Activated CD8-positive, alpha-beta T cell treated with anti-CD3 and anti-CD28 coated beads, Interleukin-2, amount 10 ng/mL, durations not matched to agents 7 days and 5 days (primary cell): Measurements from ENCODE around the gene HSD3B1. TPM values are rescaled to one million over a fixed set of nuclear protein-coding genes. Genes with fewer than 3 reads are reported as not detected.
"Not testable (repeated sequence)": the region's sequence is repeated elsewhere in the genome, so short reads cannot be mapped to it uniquely, and the experiment has no call there.

Source experiments
- ATAC-seq: fragments of 150-1000 bp; cut with Tn5 transposase; one replicate; pipeline ENCODE4 v1.10.0; 2021; ENCODE audit warnings: moderate library complexity
- CTCF ChIA-PET: fragments of 350-600 bp; sonication (Branson Sonifier 250); formaldehyde crosslinking; loops from one replicate; lab custom pipeline; 2021; ENCODE audit warnings: antibody characterized with exemption; lab: Charles Lee
- POLR2A ChIA-PET: fragments of 350-600 bp; sonication (Branson Sonifier 250); formaldehyde crosslinking; loops from one replicate; lab custom pipeline; 2021; ENCODE audit warnings: antibody characterized with exemption; lab: Charles Lee
- DNase-seq: peaks from one replicate; pipeline ENCODE4 v3.0.0-alpha.2; 2020
- H3K27ac Mint-ChIP-seq: one replicate; pipeline ENCODE4 v1.8.0; 2021; ENCODE audit warnings: mild to moderate bottlenecking, mixed read lengths
- H3K27me3 Mint-ChIP-seq: one replicate; pipeline ENCODE4 v1.8.0; 2021; ENCODE audit warnings: low read depth, mixed read lengths
- H3K36me3 Mint-ChIP-seq: one replicate; pipeline ENCODE4 v1.8.0; 2021; ENCODE audit warnings: low read depth, mixed read lengths
- H3K4me1 Mint-ChIP-seq: one replicate; pipeline ENCODE4 v1.8.0; 2021; ENCODE audit warnings: low read depth, mixed read lengths
- H3K4me3 Mint-ChIP-seq: one replicate; pipeline ENCODE4 v1.8.0; 2021; ENCODE audit warnings: mild to moderate bottlenecking, mixed read lengths
- H3K9me3 Mint-ChIP-seq: one replicate; pipeline ENCODE4 v1.8.0; 2022; ENCODE audit warnings: mixed read lengths; ENCODE audit not compliant: insufficient read depth
- total RNA-seq, 2 experiments: library from RNA; stranded (reverse); gene quantifications; one replicate each; pipeline ENCODE4 v1.2.3, GENCODE V29; 2021

HSD3B1 gene
- total RNA-seq, 2 experiments from 2014 or later: not detected

- ATAC-seq (no peak), DNase-seq (no peak)
- no peaks in the 10 kb centered on the region for H3K36me3 Mint-ChIP-seq
- ChIA-PET POLR2A (no interaction called here), CTCF (no interaction called here)
- H3K27me3 Mint-ChIP-seq: peaks cover 4% of the 10 kb centered on the region
- no peak overlapping the region for H3K27ac Mint-ChIP-seq
- H3K4me3 Mint-ChIP-seq: no peak overlapping the region
- H3K9me3 Mint-ChIP-seq: no peaks in the 10 kb centered on the region
- no peaks in the 10 kb centered on the region for H3K4me1 Mint-ChIP-seq
Observed at GRCh38 chr1:119510046-119510445, 3.0 kb downstream of the HSD3B1 start.

- Mint-ChIP-seq H3K36me3 (no peaks in the 10 kb centered on the region), H3K4me1 (no peaks in the 10 kb centered on the region), H3K4me3 (no peak overlapping the region), H3K9me3 (no peaks in the 10 kb centered on the region), H3K27me3 (peaks cover 4% of the 10 kb centered on the region), H3K27ac (no peak overlapping the region)
- DNase-seq (no peak), ATAC-seq (no peak)
- POLR2A ChIA-PET: no interaction called here
- CTCF ChIA-PET: no interaction called here
Observed at GRCh38 chr1:119515221-119515620, 8.2 kb downstream of the HSD3B1 start.

DNA sequence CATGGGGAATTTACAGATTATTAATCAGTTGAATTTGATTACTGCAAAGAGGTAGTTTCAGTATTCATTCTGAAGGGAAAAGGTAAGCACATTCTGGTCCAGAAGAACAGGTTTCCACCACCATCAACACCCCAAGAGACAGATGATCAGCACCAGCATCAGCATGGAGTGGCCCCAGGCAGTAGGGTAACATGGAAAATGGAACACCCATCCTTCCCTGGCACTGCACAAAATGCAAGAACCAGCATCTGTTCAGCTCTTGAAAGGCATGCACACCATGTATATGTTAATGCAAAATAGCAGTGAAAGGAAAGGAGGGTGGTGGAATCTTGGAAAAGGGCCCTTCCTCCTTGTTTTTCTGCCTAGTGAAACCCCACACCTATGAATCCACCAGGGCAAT, 9.2 kb downstream of the HSD3B1 start:
- CTCF ChIA-PET: no interaction called here

DNA sequence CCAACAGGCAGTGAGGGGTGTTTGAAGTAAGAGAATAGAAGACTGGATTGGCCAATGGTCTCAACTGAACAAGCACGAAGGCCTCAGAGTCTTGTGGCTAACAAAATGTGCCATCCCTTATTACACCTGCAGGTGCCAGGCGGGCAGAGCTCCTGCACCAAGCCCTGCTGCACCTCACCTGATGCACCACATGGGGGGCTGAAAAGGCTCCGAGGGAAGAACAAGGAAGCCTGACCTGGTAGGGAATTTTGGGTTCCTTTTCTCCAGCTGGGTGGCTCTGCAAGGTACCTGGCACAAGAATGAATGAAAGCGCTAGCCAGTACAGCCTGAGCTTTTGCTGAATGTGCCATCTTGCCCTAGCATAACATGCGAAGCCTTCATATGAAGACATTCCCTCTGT, 9.7 kb downstream of the HSD3B1 start:
- POLR2A ChIA-PET: no interaction called here
- H3K4me1 Mint-ChIP-seq: no peaks in the 10 kb centered on the region

More for the DNA sequence above, 9.2 kb downstream of the HSD3B1 start:
- Mint-ChIP-seq H3K4me1 (no peaks in the 10 kb centered on the region), H3K4me3 (no peak overlapping the region), H3K9me3 (no peaks in the 10 kb centered on the region), H3K27ac (no peak overlapping the region), H3K27me3 (peaks cover 3% of the 10 kb centered on the region), H3K36me3 (no peaks in the 10 kb centered on the region)
- no peak for DNase-seq
- POLR2A ChIA-PET: no interaction called here
- no peak for ATAC-seq

GRCh38 chr1:119517667-119518066, 10.7 kb downstream of the HSD3B1 start:
- CTCF ChIA-PET, H3K9me3 Mint-ChIP-seq, H3K4me1 Mint-ChIP-seq, H3K27ac Mint-ChIP-seq, H3K27me3 Mint-ChIP-seq, ATAC-seq, H3K36me3 Mint-ChIP-seq, H3K4me3 Mint-ChIP-seq, DNase-seq, POLR2A ChIA-PET: not testable (repeated sequence)

More for the DNA sequence above, 9.7 kb downstream of the HSD3B1 start:
- no peaks in the 10 kb centered on the region for H3K36me3 Mint-ChIP-seq
- ATAC-seq (no peak), DNase-seq (no peak)
- no peak overlapping the region for H3K27ac Mint-ChIP-seq
- no peak overlapping the region for H3K4me3 Mint-ChIP-seq
- H3K9me3 Mint-ChIP-seq: no peaks in the 10 kb centered on the region
- H3K27me3 Mint-ChIP-seq: peaks cover under 1% of the 10 kb centered on the region
- CTCF ChIA-PET: no interaction called here

DNA sequence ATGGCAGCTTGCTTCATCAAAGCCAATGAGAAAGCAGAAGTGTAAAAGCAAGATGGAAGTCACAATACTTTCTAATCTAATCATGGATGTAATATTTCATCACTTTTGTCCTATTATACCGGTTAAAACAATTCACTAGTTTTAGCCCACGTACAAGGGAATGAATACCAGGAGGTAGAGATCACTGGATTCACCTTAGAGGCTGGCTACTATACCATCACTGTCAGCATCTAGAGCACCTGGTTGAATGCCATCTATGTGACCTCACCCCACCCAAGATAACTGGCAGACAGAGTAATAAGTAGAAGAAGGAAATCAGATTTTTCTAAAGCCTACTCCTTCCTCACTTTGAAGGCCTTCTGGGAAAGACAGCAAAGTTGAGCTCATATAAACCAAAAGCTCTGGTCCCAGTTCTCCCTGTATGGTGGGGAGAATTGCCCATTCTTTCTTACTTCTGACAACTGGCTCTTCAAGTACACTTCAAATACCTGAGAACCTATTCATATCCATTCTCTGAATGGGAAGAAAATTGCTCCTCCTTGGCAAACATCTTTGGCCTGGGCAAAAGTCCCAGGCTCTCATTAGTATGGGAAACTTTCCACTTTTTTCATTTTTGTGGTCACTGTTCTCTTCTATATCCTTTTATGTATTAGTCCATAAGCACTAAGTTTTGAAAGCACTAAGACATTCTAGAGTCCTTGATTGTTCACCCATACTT, 24.8 kb downstream of the HSD3B1 start:
- CTCF ChIA-PET: no interaction called here
- no peaks in the 10 kb centered on the region for H3K9me3 Mint-ChIP-seq

DNA sequence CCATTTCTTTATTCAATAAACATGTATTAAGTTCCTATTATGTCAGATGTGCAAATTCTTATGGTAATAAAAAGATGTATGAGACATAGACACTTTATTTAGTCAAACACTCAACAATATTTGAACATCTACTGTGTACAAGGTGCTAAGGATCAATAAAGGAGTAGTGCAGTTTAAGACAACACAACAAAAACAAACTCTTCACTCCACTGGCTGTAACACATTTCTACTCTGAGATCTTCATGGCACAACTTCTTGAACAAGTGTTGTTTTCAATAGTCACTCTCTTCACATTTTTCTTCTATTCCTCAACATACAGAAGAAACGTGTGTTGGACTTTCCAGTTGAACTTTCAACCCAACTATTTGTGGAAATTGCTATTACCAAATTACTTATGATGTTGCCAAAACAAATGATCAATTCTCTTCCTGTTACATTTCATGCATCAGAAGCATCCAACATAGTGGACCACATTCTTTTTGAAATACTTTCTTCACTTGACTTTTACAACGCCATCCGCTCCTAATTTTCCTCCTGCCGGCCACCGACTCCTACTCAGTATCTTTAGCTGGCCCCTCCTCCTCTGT, 25.4 kb downstream of the HSD3B1 start:
- Mint-ChIP-seq H3K4me1 (no peaks in the 10 kb centered on the region), H3K36me3 (no peaks in the 10 kb centered on the region), H3K27me3 (peaks cover 8% of the 10 kb centered on the region), H3K9me3 (no peaks in the 10 kb centered on the region), H3K27ac (no peak overlapping the region), H3K4me3 (no peak overlapping the region)
- POLR2A ChIA-PET: no interaction called here
- no peak for ATAC-seq
- DNase-seq: no peak
- CTCF ChIA-PET: no interaction called here

More for the DNA sequence above, 24.8 kb downstream of the HSD3B1 start:
- peaks cover 8% of the 10 kb centered on the region for H3K27me3 Mint-ChIP-seq
- no peaks in the 10 kb centered on the region for H3K36me3 Mint-ChIP-seq
- DNase-seq (no peak), ATAC-seq (no peak)
- H3K4me1 Mint-ChIP-seq: no peaks in the 10 kb centered on the region
- POLR2A ChIA-PET: no interaction called here
- H3K4me3 Mint-ChIP-seq: no peak overlapping the region
- no peak overlapping the region for H3K27ac Mint-ChIP-seq

DNA sequence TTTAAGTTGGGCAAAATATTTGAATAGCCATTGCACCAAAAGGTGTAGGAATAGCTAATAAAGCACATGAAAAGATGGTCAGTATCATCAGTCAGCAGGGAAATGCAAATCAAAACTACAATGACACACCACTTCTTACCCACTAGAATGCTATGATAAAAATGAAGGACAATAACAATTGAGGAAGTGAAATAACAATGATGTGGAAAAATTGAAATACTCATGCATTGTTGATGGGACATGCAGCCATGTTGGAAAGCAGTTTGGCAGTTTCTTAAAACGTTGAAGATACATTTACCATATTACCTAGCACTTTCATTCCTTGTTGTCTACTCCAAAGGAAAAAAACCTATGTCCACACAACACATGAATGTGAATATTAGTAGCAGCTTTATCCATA, 28.4 kb downstream of the HSD3B1 start:
- Mint-ChIP-seq H3K9me3 (no peaks in the 10 kb centered on the region), H3K4me3 (no peak overlapping the region), H3K36me3 (no peaks in the 10 kb centered on the region), H3K4me1 (no peaks in the 10 kb centered on the region), H3K27me3 (peaks cover 8% of the 10 kb centered on the region), H3K27ac (no peak overlapping the region)
- no peak for DNase-seq
- ChIA-PET POLR2A (no interaction called here), CTCF (no interaction called here)
- ATAC-seq: no peak

- ATAC-seq: no peak
- Mint-ChIP-seq H3K9me3 (no peaks in the 10 kb centered on the region), H3K27ac (no peak overlapping the region), H3K4me3 (no peak overlapping the region), H3K4me1 (no peaks in the 10 kb centered on the region), H3K27me3 (peaks cover 10% of the 10 kb centered on the region), H3K36me3 (no peaks in the 10 kb centered on the region)
- POLR2A ChIA-PET: no interaction called here
- no peak for DNase-seq
- CTCF ChIA-PET: no interaction called here
Observed at GRCh38 chr1:119537966-119538365, 31.0 kb downstream of the HSD3B1 start.

DNA sequence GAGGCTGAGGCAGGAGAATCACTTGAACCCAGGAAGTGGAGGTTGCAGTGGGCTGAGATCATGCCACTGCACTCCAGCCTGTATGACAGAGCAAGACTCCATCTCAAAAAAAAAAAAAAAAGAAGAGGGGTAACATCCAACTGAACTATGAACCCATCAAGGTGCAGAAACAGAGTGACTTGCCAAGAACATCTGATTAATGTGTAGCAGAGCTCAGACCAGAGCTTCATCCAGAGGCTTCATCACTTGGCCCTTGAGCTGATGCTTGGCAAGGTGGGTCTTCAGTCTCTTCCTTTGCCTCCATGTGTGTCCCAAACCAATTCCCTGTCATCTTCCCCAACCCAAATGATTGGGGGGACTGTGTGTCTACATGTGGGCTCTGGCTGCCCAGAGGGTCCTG, 32.6 kb downstream of the HSD3B1 start:
- H3K36me3 Mint-ChIP-seq: no peaks in the 10 kb centered on the region
- no peak overlapping the region for H3K27ac Mint-ChIP-seq
- no peak for DNase-seq
- POLR2A ChIA-PET: no interaction called here
- H3K4me3 Mint-ChIP-seq: no peak overlapping the region
- H3K4me1 Mint-ChIP-seq: no peaks in the 10 kb centered on the region
- CTCF ChIA-PET: no interaction called here
- H3K9me3 Mint-ChIP-seq: no peaks in the 10 kb centered on the region
- no peak for ATAC-seq
- peaks cover 15% of the 10 kb centered on the region for H3K27me3 Mint-ChIP-seq

- DNase-seq: no peak
- H3K36me3 Mint-ChIP-seq: no peaks in the 10 kb centered on the region
- no peaks in the 10 kb centered on the region for H3K9me3 Mint-ChIP-seq
- no peak for ATAC-seq
- H3K27me3 Mint-ChIP-seq: peaks cover 12% of the 10 kb centered on the region
- CTCF ChIA-PET: no interaction called here
- H3K4me3 Mint-ChIP-seq: no peak overlapping the region
- H3K27ac Mint-ChIP-seq: no peak overlapping the region
- no peaks in the 10 kb centered on the region for H3K4me1 Mint-ChIP-seq
- POLR2A ChIA-PET: no interaction called here
Observed at GRCh38 chr1:119541389-119541788, 34.4 kb downstream of the HSD3B1 start.

DNA sequence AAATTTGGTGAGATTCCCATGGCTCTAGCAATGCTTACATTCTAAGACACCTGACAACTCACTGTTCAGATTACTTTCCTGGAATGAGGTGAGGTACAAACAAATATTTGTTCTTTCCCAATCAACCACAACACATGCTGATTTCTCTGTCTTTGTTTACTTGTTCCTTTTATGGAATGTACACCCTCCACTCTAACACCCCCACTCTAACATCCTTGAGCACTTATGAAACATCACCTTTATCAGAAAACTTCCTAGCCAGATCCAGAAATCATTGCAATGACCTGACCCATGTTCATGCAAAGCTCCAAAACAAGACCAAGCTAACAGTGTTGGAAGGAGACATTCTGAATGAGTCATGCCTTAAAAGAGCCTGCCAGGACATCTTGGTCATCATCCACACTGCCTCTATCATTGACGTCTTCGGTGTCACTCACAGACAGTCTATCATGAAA, 35.5 kb downstream of the HSD3B1 start:
- Mint-ChIP-seq H3K9me3 (no peaks in the 10 kb centered on the region), H3K4me1 (no peaks in the 10 kb centered on the region), H3K4me3 (no peak overlapping the region), H3K36me3 (no peaks in the 10 kb centered on the region), H3K27ac (no peak overlapping the region), H3K27me3 (peaks cover 11% of the 10 kb centered on the region)
- ChIA-PET CTCF (no interaction called here), POLR2A (no interaction called here)
- ATAC-seq (no peak), DNase-seq (no peak)
